Lower lobe of right lung (tissue), 2 donors: ENCODE results near the gene ATL2. TPM values are rescaled to one million over a fixed set of nuclear protein-coding genes. Genes with fewer than 3 reads are reported as not detected.

Experiments used
- ATAC-seq, 2 donors: fragments of 200-7000 bp; cut with Tn5 transposase; one replicate each; pipeline ENCODE4 v1.9.1; 2020 to 2022; ENCODE audit warnings: mild to moderate bottlenecking in 2 of 2, moderate library complexity in 2 of 2
- DNase-seq: peaks from one replicate; pipeline ENCODE4 v3.0.0-alpha.2; 2020
- H3K27ac ChIP-seq: fragments of 200-600 bp; one replicate; pipeline ENCODE4 v1.8.0; 2022
- H3K27me3 ChIP-seq: fragments of 200-600 bp; one replicate; pipeline ENCODE4 v1.8.0; 2022; ENCODE audit warnings: low read depth
- H3K36me3 ChIP-seq: fragments of 200-600 bp; one replicate; pipeline ENCODE4 v1.8.0; 2022; ENCODE audit warnings: mild to moderate bottlenecking
- H3K4me1 ChIP-seq: fragments of 200-600 bp; one replicate; pipeline ENCODE4 v1.8.0; 2022
- H3K4me3 ChIP-seq: fragments of 200-600 bp; one replicate; pipeline ENCODE4 v1.8.0; 2022; ENCODE audit warnings: mild to moderate bottlenecking
- H3K9me3 ChIP-seq: fragments of 200-600 bp; one replicate; pipeline ENCODE4 v1.8.0; 2022
- intact Hi-C: fragments of 100-400 bp; cut with DNase I; formaldehyde crosslinking; loops from one replicate; pipeline ENCODE4 v1.11.0; 2022
- total RNA-seq: library from RNA; stranded (reverse); fragmentation: NEBNext Ultra II Directional; extraction: Animal tissue kit (Norgen Biotek cat#: 25700); gene quantifications from one replicate; pipeline ENCODE4 v1.2.1, GENCODE V29; 2021
- TF ChIP-seq, protein P1 (sequence below): fragments of 200-600 bp; IDR thresholded peaks from one replicate; pipeline ENCODE4 v1.8.0; 2022; ENCODE audit warnings: antibody characterized with exemption, mild to moderate bottlenecking
- donor health status: DM: no; HTN: yes; CAD: no; lungs with severe emphysema.

Gene ATL2
- total RNA-seq, 1 donor from 2014 or later, result 62.6 TPM

DNA sequence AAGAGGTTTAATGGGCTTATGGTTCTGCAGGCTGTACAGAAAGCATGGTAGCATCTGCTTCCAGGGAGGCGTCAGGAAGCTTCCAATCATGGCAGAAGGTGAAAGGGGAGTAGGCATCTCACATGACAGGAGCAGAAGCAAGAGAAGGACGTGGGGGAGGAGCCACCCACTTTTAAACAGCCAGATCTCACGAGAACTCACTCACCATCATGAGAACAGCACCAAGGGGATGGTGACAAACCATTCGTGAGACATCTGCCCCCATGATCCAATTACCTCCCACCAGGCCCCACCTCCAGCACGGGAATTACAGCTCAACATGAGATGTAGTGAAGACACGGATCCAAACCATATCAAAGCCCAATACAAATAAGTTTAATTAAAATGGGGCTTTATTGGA, 113.8 kb downstream of the ATL2 start:
- intact Hi-C loops, result no loop called here
- no peaks in the 10 kb centered on the region for H3K27me3 ChIP-seq
- TF ChIP-seq, protein P1, sequence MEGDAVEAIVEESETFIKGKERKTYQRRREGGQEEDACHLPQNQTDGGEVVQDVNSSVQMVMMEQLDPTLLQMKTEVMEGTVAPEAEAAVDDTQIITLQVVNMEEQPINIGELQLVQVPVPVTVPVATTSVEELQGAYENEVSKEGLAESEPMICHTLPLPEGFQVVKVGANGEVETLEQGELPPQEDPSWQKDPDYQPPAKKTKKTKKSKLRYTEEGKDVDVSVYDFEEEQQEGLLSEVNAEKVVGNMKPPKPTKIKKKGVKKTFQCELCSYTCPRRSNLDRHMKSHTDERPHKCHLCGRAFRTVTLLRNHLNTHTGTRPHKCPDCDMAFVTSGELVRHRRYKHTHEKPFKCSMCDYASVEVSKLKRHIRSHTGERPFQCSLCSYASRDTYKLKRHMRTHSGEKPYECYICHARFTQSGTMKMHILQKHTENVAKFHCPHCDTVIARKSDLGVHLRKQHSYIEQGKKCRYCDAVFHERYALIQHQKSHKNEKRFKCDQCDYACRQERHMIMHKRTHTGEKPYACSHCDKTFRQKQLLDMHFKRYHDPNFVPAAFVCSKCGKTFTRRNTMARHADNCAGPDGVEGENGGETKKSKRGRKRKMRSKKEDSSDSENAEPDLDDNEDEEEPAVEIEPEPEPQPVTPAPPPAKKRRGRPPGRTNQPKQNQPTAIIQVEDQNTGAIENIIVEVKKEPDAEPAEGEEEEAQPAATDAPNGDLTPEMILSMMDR, result no peak
- no peaks in the 10 kb centered on the region for H3K4me1 ChIP-seq
- H3K36me3 ChIP-seq, result no peaks in the 10 kb centered on the region
- no peak overlapping the region for H3K27ac ChIP-seq
- no peak for ATAC-seq
- no peaks in the 10 kb centered on the region for H3K9me3 ChIP-seq
- no peak overlapping the region for H3K4me3 ChIP-seq
- DNase-seq, result no peak

DNA sequence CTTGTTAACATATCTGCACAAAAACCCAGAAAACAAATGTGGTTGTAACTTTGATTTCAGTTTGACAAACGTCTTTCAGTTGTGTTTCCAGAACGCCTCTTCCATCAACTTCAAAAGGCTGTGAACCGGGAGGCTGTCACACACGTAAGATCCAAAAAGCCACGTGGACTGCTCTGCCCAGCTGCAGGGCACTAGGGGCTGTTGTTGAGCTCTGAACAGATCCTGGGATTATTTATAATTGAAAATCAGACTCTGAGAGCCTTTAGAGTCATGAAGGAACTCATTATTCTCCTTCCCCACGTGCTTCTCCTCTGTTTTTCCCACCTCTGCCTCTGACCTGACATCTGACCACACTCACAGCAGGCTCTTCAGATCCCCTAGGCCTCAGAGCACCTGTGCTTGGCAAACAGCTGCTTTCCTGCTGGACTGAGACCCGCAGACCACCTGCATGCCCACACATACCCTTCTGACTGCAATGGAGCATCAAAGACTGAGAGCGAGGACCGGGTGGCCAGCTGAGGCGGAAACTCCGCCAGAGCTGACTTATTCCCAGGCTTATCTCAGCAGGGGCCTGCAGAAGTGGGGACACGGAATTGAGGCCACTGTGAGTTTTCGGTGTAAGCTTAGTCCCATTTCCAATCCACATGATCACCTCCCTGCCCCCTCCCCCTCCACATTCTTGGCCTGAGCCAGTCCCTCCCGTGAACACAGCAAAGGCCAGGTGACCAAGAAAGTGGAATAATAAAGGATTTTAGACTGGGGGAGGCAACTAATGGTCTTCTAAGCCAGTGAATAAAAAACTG, 114.8 kb downstream of the ATL2 start:
- ATAC-seq (no peak), DNase-seq (no peak)
- no peaks in the 10 kb centered on the region for H3K4me1 ChIP-seq
- no peak overlapping the region for H3K27ac ChIP-seq
- no peak overlapping the region for H3K4me3 ChIP-seq
- H3K36me3 ChIP-seq, result no peaks in the 10 kb centered on the region
- TF ChIP-seq, protein P1, result no peak
- intact Hi-C loops, result no loop called here
- H3K27me3 ChIP-seq, result no peaks in the 10 kb centered on the region
- H3K9me3 ChIP-seq, result no peaks in the 10 kb centered on the region

DNA sequence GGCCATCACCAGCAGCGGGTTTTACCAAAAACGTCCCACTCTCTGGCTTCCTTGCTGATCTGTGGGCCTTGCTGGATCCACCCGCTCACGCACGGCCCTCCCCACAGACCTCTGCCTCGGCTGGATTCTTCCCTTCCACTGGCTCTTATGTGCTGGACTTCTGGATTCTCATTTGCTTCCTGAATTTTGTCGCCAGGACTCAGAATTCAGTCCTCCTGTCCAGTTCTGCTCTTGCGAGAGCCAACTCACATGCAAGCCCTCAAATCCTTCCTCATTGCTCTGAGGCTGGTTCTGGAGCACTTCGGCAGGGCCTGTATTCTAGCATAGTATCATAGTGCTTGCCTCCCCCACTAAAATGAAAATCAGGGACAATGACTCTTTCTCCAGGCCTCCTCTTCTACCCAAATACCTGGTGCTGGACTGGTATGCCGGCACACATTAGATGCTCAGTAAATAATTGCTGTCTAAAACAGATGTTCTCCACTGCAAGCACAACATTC, 115.5 kb downstream of the ATL2 start:
- Histone ChIP-seq H3K27ac (no peak overlapping the region), H3K9me3 (no peaks in the 10 kb centered on the region), H3K27me3 (no peaks in the 10 kb centered on the region), H3K36me3 (no peaks in the 10 kb centered on the region), H3K4me3 (no peak overlapping the region), H3K4me1 (no peaks in the 10 kb centered on the region)
- TF ChIP-seq, protein P1, result no peak
- ATAC-seq (no peak), DNase-seq (no peak)
- intact Hi-C loops, result no loop called here

DNA sequence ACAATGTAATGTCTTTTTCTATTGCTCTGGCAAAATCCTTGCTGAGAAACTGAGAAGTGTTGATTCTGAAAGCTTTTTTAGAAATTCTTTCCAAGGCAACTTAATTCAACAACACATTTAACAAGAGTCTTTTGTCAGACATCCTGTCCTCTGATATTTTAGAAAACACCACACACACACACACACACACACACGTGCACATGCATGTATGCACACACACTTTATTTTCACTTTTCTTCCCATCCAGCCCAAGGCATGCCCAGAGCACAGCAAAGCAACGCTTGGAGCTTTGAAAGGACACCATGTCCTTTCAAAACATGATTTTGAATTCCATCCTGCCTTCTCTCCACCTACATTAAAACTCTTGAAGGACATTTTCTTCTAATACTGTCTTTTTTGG, 116.1 kb downstream of the ATL2 start:
- Histone ChIP-seq H3K9me3 (no peaks in the 10 kb centered on the region), H3K4me1 (no peaks in the 10 kb centered on the region), H3K36me3 (no peaks in the 10 kb centered on the region), H3K27me3 (no peaks in the 10 kb centered on the region), H3K4me3 (no peak overlapping the region), H3K27ac (no peak overlapping the region)
- no peak for ATAC-seq
- intact Hi-C loops, result no loop called here
- no peak for DNase-seq
- TF ChIP-seq, protein P1, result no peak

DNA sequence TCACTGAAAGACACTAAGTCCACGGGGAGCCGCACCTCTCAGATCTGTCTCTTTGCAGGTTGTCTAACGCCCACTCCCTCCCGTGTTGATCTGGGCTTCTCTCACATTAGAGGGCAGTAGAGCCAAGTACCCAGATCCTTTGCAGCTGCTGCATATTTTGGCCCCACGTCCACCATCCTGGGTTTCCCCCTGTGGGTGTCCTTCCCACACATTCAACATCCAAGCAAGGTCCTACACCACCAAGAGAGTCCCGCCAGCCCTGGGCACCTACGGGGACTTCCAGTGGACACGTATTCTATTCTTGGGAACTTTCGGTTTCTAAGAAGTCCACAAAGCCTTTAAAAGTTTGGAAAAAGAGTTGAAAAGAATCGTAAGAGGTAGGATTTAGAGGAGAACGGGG, 116.6 kb downstream of the ATL2 start:
- DNase-seq (no peak), ATAC-seq (no peak)
- Histone ChIP-seq H3K4me1 (no peaks in the 10 kb centered on the region), H3K9me3 (no peaks in the 10 kb centered on the region), H3K36me3 (no peaks in the 10 kb centered on the region), H3K27ac (no peak overlapping the region), H3K4me3 (no peak overlapping the region), H3K27me3 (no peaks in the 10 kb centered on the region)
- TF ChIP-seq, protein P1, result no peak
- intact Hi-C loops, result no loop called here
